ENCODE measurements around the gene AKAP10.
"Not testable (repeated sequence)": the region's sequence is repeated elsewhere in the genome, so short reads cannot be mapped to it uniquely, and the experiment has no call there.

Gene AKAP10

GRCh38 chr17:19978805-19979211 is 1.2 kb upstream of the AKAP10 start:
- DNase-seq (ENCODE audit: low read depth): no peak

GRCh38 chr17:19978209-19978802 is 678 bp upstream of the AKAP10 start:
- no peak for DNase-seq (ENCODE audit: low read depth)

GRCh38 chr17:19975601-19976000 is 2.0 kb downstream of the AKAP10 start:
- no peak for DNase-seq (ENCODE audit: low read depth)

GRCh38 chr17:19973156-19973555 is 4.5 kb downstream of the AKAP10 start:
- DNase-seq (ENCODE audit: low read depth): no peak

GRCh38 chr17:19962954-19963353 is 14.7 kb downstream of the AKAP10 start:
- DNase-seq (ENCODE audit: low read depth): not testable (repeated sequence)

GRCh38 chr17:19958023-19958422 is 19.6 kb downstream of the AKAP10 start:
- no peak for DNase-seq (ENCODE audit: low read depth)

- no peak for DNase-seq (ENCODE audit: low read depth)
Observed at GRCh38 chr17:19955099-19955498, 22.5 kb downstream of the AKAP10 start.

- not testable (repeated sequence) for DNase-seq (ENCODE audit: low read depth)
Observed at GRCh38 chr17:19951411-19951810, 26.2 kb downstream of the AKAP10 start.

GRCh38 chr17:19950624-19951195 is 26.9 kb downstream of the AKAP10 start:
- not testable (repeated sequence) for DNase-seq (ENCODE audit: low read depth)

GRCh38 chr17:19948116-19948943 is 29.3 kb downstream of the AKAP10 start:
- DNase-seq (ENCODE audit: low read depth): no peak

GRCh38 chr17:19946921-19947320 is 30.7 kb downstream of the AKAP10 start:
- DNase-seq (ENCODE audit: low read depth): no peak

GRCh38 chr17:19945009-19945626 is 32.5 kb downstream of the AKAP10 start:
- DNase-seq (ENCODE audit: low read depth): no peak

GRCh38 chr17:19943599-19943998 is 34.0 kb downstream of the AKAP10 start:
- DNase-seq (ENCODE audit: low read depth): no peak

- no peak for DNase-seq (ENCODE audit: low read depth)
Observed at GRCh38 chr17:19943026-19943425, 34.6 kb downstream of the AKAP10 start.

GRCh38 chr17:19940722-19941464 is 36.7 kb downstream of the AKAP10 start:
- DNase-seq (ENCODE audit: low read depth): no peak

- no peak for DNase-seq (ENCODE audit: low read depth)
Observed at GRCh38 chr17:19939993-19940721, 37.5 kb downstream of the AKAP10 start.

- DNase-seq (ENCODE audit: low read depth): no peak
Observed at GRCh38 chr17:19938736-19939135, 38.9 kb downstream of the AKAP10 start.

- DNase-seq (ENCODE audit: low read depth): no peak
Observed at GRCh38 chr17:19937522-19937921, 40.1 kb downstream of the AKAP10 start.

GRCh38 chr17:19935169-19935568 is 42.5 kb downstream of the AKAP10 start:
- no peak for DNase-seq (ENCODE audit: low read depth)

GRCh38 chr17:19933628-19934027 is 44.0 kb downstream of the AKAP10 start:
- no peak for DNase-seq (ENCODE audit: low read depth)

- DNase-seq (ENCODE audit: low read depth): no peak
Observed at GRCh38 chr17:19933221-19933620, 44.4 kb downstream of the AKAP10 start.

All from activated T-helper 9 cell treated with anti-CD3 and anti-CD28 coated beads, Interleukin-2, amount 50 U/mL, for 16 hours (primary cell).